Measurements from ENCODE around the gene KRT23.

- TF ChIP-seq, protein P1, sequence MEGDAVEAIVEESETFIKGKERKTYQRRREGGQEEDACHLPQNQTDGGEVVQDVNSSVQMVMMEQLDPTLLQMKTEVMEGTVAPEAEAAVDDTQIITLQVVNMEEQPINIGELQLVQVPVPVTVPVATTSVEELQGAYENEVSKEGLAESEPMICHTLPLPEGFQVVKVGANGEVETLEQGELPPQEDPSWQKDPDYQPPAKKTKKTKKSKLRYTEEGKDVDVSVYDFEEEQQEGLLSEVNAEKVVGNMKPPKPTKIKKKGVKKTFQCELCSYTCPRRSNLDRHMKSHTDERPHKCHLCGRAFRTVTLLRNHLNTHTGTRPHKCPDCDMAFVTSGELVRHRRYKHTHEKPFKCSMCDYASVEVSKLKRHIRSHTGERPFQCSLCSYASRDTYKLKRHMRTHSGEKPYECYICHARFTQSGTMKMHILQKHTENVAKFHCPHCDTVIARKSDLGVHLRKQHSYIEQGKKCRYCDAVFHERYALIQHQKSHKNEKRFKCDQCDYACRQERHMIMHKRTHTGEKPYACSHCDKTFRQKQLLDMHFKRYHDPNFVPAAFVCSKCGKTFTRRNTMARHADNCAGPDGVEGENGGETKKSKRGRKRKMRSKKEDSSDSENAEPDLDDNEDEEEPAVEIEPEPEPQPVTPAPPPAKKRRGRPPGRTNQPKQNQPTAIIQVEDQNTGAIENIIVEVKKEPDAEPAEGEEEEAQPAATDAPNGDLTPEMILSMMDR (conservative IDR thresholded peaks at IDR 0.05): no peak
- no peak for TF ChIP-seq EZH2 (IDR thresholded peaks at IDR 0.05; ENCODE audit: low read depth)
These were observed 42.2 kb downstream of the KRT23 start for GRCh38 chr17:40895106-40895730.
